B cell (primary cell): ENCODE measurements around the gene ADGRV1. TPM values are rescaled to one million over a fixed set of nuclear protein-coding genes. Genes with fewer than 3 reads are reported as not detected.

Source experiments
- ATAC-seq: fragments of 200-7000 bp; cut with Tn5 transposase; one replicate; pipeline ENCODE4 v1.10.0; 2021; ENCODE audit warnings: low read depth, mild to moderate bottlenecking, moderate number of reproducible peaks, moderate library complexity
- CTCF ChIA-PET: fragments of 350-600 bp; sonication (Branson Sonifier 250); formaldehyde crosslinking; loops from one replicate; lab custom pipeline; 2021; ENCODE audit warnings: antibody characterized with exemption, inconsistent platforms; lab: Charles Lee
- POLR2A ChIA-PET: fragments of 350-600 bp; sonication (Branson Sonifier 250); formaldehyde crosslinking; loops from one replicate; lab custom pipeline; 2021; ENCODE audit warnings: antibody characterized with exemption; lab: Charles Lee
- DNase-seq: peaks from one replicate; pipeline ENCODE4 v3.0.0; 2013
- H2AFZ ChIP-seq: 2 replicates; pipeline ENCODE4 v1.6.1; 2012; ENCODE audit warnings: mild to moderate bottlenecking, low read depth, low read length; ENCODE audit not compliant: insufficient read depth, poor library complexity, severe bottlenecking
- H3K27ac ChIP-seq, 2 donors: 1 replicate in 1 of 2; 2 replicates in 1 of 2; pipeline ENCODE4 v1.5.1; 2012 to 2013; ENCODE audit warnings: low read length in 2 of 2, mild to moderate bottlenecking in 2 of 2, moderate library complexity in 1 of 2
- H3K27me3 ChIP-seq, 4 experiments: fragments of 200-600 bp in 1 of 4; sonication (generic) in 1 of 4; replicated peaks in 1 of 4; 1 replicate in 2 of 4; 2 replicates in 2 of 4; pipeline versions ENCODE4 v1.6.1 to v1.7.0; 2013 to 2016; ENCODE audit warnings: low read length in 3 of 4, mild to moderate bottlenecking in 2 of 4, mixed read lengths in 1 of 4, moderate library complexity in 1 of 4; ENCODE audit not compliant: insufficient read depth in 4 of 4, control insufficient read depth in 3 of 4; ENCODE audit errors: control extremely low read depth in 1 of 4
- H3K36me3 ChIP-seq, 2 experiments: replicated peaks in 1 of 2; 1 replicate in 1 of 2; 2 replicates in 1 of 2; pipeline versions ENCODE4 v1.6.1 to v1.7.1; 2013; ENCODE audit warnings: low read length in 1 of 2; ENCODE audit not compliant: insufficient read depth in 2 of 2, control insufficient read depth in 1 of 2; ENCODE audit errors: control extremely low read depth in 1 of 2, extremely low read depth in 1 of 2
- H3K4me1 ChIP-seq, 2 donors: fragments of 200-600 bp in 1 of 2; sonication (generic) in 1 of 2; 1 replicate in 1 of 2; 2 replicates in 1 of 2; pipeline versions ENCODE4 v1.5.1 to v1.6.1; 2013 to 2017; ENCODE audit warnings: low read length in 2 of 2; ENCODE audit not compliant: control insufficient read depth in 2 of 2, insufficient read depth in 2 of 2
- H3K4me2 ChIP-seq: replicated peaks from 2 replicates; pipeline ENCODE3; 2012; ENCODE audit warnings: mild to moderate bottlenecking, low read depth, low read length; ENCODE audit not compliant: poor library complexity, severe bottlenecking
- H3K4me3 ChIP-seq, 5 experiments: fragments of 200-600 bp in 1 of 5; sonication (generic) in 1 of 5; 1 replicate in 3 of 5; 2 replicates in 2 of 5; pipeline versions ENCODE4 v1.5.1 to v1.7.0; 2011 to 2016; ENCODE audit warnings: low read length in 4 of 5, mild to moderate bottlenecking in 4 of 5, low read depth in 2 of 5, control low read depth in 1 of 5, moderate library complexity in 1 of 5; ENCODE audit not compliant: insufficient read depth in 1 of 5; ENCODE audit errors: control extremely low read depth in 1 of 5, extremely low read depth in 1 of 5
- H3K79me2 ChIP-seq: fragments of 200-600 bp; sonication (generic); one replicate; pipeline ENCODE4 v1.6.0; 2016; ENCODE audit warnings: low read length; ENCODE audit not compliant: control insufficient read depth, insufficient read depth
- H3K9ac ChIP-seq: fragments of 200-600 bp; sonication (generic); 2 replicates; pipeline ENCODE4 v1.6.1; 2017; ENCODE audit warnings: mild to moderate bottlenecking, low read length, moderate library complexity
- H3K9me3 ChIP-seq, 3 donors: one replicate each; pipeline versions ENCODE4 v1.6.1 to v1.7.1; 2013; ENCODE audit warnings: low read length in 2 of 3; ENCODE audit not compliant: control insufficient read depth in 2 of 3, insufficient read depth in 1 of 3; ENCODE audit errors: control extremely low read depth in 1 of 3
- H4K20me1 ChIP-seq: 2 replicates; pipeline ENCODE4 v1.6.0; 2012; ENCODE audit warnings: mild to moderate bottlenecking, low read length; ENCODE audit not compliant: insufficient read depth, control insufficient read depth, poor library complexity, severe bottlenecking
- H3K27ac Mint-ChIP-seq: one replicate; pipeline ENCODE4 v1.8.0; 2021; ENCODE audit warnings: mixed read lengths
- H3K27me3 Mint-ChIP-seq: one replicate; pipeline ENCODE4 v1.8.0; 2021; ENCODE audit warnings: mixed read lengths
- H3K4me1 Mint-ChIP-seq: one replicate; pipeline ENCODE4 v1.8.0; 2021; ENCODE audit warnings: mixed read lengths
- H3K4me3 Mint-ChIP-seq: one replicate; pipeline ENCODE4 v1.8.0; 2021; ENCODE audit warnings: mixed read lengths
- H3K9me3 Mint-ChIP-seq: one replicate; pipeline ENCODE4 v1.8.0; 2022; ENCODE audit warnings: mixed read lengths; ENCODE audit not compliant: insufficient read depth
- CTCF ChIP-seq: fragments of 200-600 bp; IDR thresholded peaks from one replicate; pipeline ENCODE4 v1.8.0; 2022; ENCODE audit warnings: antibody characterized with exemption, mild to moderate bottlenecking
- EZH2 ChIP-seq: IDR thresholded peaks from 2 replicates; pipeline ENCODE4 v1.6.1; 2012; ENCODE audit warnings: borderline replicate concordance, low read depth, mild to moderate bottlenecking, moderate library complexity, low read length; ENCODE audit not compliant: insufficient read depth, poor library complexity, severe bottlenecking
- WGBS: methylation state at CpG from one replicate; pipeline ENCODE4 v1.1.5; 2013; ENCODE audit warnings: missing lambda C conversion rate; ENCODE audit not compliant: insufficient coverage; 5-methylcytosine and 5-hydroxymethylcytosine counted together
- intact Hi-C: fragments of 100-400 bp; cut with micrococcal nuclease; formaldehyde crosslinking; loops from one replicate; pipeline ENCODE4 v1.10.0; 2022
- polyA plus RNA-seq: library from polyadenylated mRNA; depleted of rRNA; stranded (reverse); fragments of >200 nt; gene quantifications from 2 replicates; pipeline ENCODE4 v1.2.3, GENCODE V29; 2012
- total RNA-seq, 2 donors: library from RNA; stranded (reverse); fragments of 120-200 nt in 1 of 2; gene quantifications; 1 replicate in 1 of 2; 2 replicates in 1 of 2; pipeline versions ENCODE4 v1.2.3 to v1.2.4, GENCODE V29; 2013 to 2022

Gene ADGRV1
- total and polyA plus RNA-seq, 2 donors (not counting 1 experiment from before 2014, with no cell fraction given): 0.07 TPM; not detected in 1

GRCh38 chr5:91059409-91059808 lies 500.8 kb downstream of the ADGRV1 start:
- H3K27me3 Mint-ChIP-seq: no peaks in the 10 kb centered on the region
- Histone ChIP-seq H3K4me1 (no peaks in the 10 kb centered on the region), H3K9me3 (no peaks in the 10 kb centered on the region), H3K36me3 (no peaks in the 10 kb centered on the region), H3K79me2 (no peaks in the 10 kb centered on the region), H3K27ac (no peak overlapping the region), H3K27me3 (no peaks in the 10 kb centered on the region), H4K20me1 (no peaks in the 10 kb centered on the region), H3K9ac (no peak overlapping the region), H3K4me2 (no peak overlapping the region), H2AFZ (no peak overlapping the region), H3K4me3 (no peak overlapping the region)
- TF ChIP-seq EZH2 (no peak), CTCF (no peak)
- ATAC-seq (no peak), DNase-seq (no peak)
- WGBS: no CpG with 5 or more reads among the region's 1 CpG
- ChIA-PET POLR2A (no interaction called here), CTCF (no interaction called here)
- no peaks in the 10 kb centered on the region for H3K9me3 Mint-ChIP-seq
- intact Hi-C loops: no loop called here
- no peaks in the 10 kb centered on the region for H3K4me1 Mint-ChIP-seq
- H3K4me3 Mint-ChIP-seq: no peak overlapping the region
- H3K27ac Mint-ChIP-seq: no peak overlapping the region

GRCh38 chr5:91061094-91061493 lies 502.5 kb downstream of the ADGRV1 start:
- no peaks in the 10 kb centered on the region for H4K20me1 ChIP-seq
- no peaks in the 10 kb centered on the region for H3K9me3 ChIP-seq
- intact Hi-C loops: no loop called here
- H3K27ac ChIP-seq: no peak overlapping the region
- no peak overlapping the region for H2AFZ ChIP-seq
- POLR2A ChIA-PET: no interaction called here
- Mint-ChIP-seq H3K4me1 (no peaks in the 10 kb centered on the region), H3K27ac (no peak overlapping the region), H3K4me3 (no peak overlapping the region), H3K27me3 (peaks cover 5% of the 10 kb centered on the region), H3K9me3 (no peaks in the 10 kb centered on the region)
- no peak overlapping the region for H3K4me3 ChIP-seq
- TF ChIP-seq CTCF (no peak), EZH2 (no peak)
- ATAC-seq (no peak), DNase-seq (no peak)
- no peaks in the 10 kb centered on the region for H3K36me3 ChIP-seq
- CTCF ChIA-PET: no interaction called here
- WGBS: 83% methylated on average over 1 of the region's 2 CpGs
- no peak overlapping the region for H3K4me2 ChIP-seq
- H3K4me1 ChIP-seq: no peaks in the 10 kb centered on the region
- no peaks in the 10 kb centered on the region for H3K27me3 ChIP-seq
- H3K79me2 ChIP-seq: no peaks in the 10 kb centered on the region
- H3K9ac ChIP-seq: no peak overlapping the region
